PC-9 (cell line): ENCODE data around the gene DPP4. TPM values are rescaled to one million over a fixed set of nuclear protein-coding genes. Genes with fewer than 3 reads are reported as not detected.

Experiments used
- BruUV-seq: library from RNA; stranded (reverse); fragments of 400-500 nt; replicated peaks from 2 replicates; lab custom pipeline; 2021; lab: Mats Ljungman, UMichigan
- CTCF ChIA-PET: fragments of 300-600 bp; sonication (Branson Sonifier 250); formaldehyde crosslinking; loops from one replicate; lab custom pipeline; 2022; ENCODE audit warnings: antibody characterized with exemption; lab: Charles Lee
- POLR2A ChIA-PET: fragments of 300-600 bp; sonication (Branson Sonifier 250); formaldehyde crosslinking; loops from one replicate; lab custom pipeline; 2022; ENCODE audit warnings: antibody characterized with exemption; ENCODE audit not compliant: unreplicated experiment; lab: Charles Lee
- DNase-seq, 2 experiments: peaks; one replicate each; pipeline versions ENCODE4 v3.0.0 to v3.0.0-alpha.2; 2015 to 2022; ENCODE audit warnings: mixed read lengths in 1 of 2
- H2AFZ ChIP-seq: fragments of 200-600 bp; sonication (generic); 2 replicates; pipeline ENCODE4 v1.8.1; 2017; ENCODE audit warnings: antibody characterized with exemption
- H3F3A ChIP-seq: fragments of 200-600 bp; sonication (generic); 2 replicates; pipeline ENCODE4 v1.8.1; 2017; ENCODE audit warnings: antibody characterized with exemption, mild to moderate bottlenecking, low read depth; ENCODE audit not compliant: insufficient read depth
- H3K27ac ChIP-seq: fragments of 200-600 bp; sonication (generic); 2 replicates; pipeline ENCODE4 v1.6.1; 2016; ENCODE audit warnings: mixed run types
- H3K27me3 ChIP-seq: fragments of 200-600 bp; sonication (generic); 2 replicates; pipeline ENCODE4 v1.6.1; 2016; ENCODE audit warnings: low read depth, mixed run types; ENCODE audit not compliant: insufficient read depth
- H3K36me3 ChIP-seq: fragments of 200-600 bp; sonication (generic); 2 replicates; pipeline ENCODE4 v1.6.1; 2016; ENCODE audit warnings: low read depth, mixed run types
- H3K4me1 ChIP-seq: fragments of 200-600 bp; sonication (generic); replicated peaks from 2 replicates; pipeline ENCODE4 v1.6.1; 2016; ENCODE audit warnings: mixed run types; ENCODE audit not compliant: insufficient read depth
- H3K4me2 ChIP-seq: fragments of 200-600 bp; sonication (generic); 2 replicates; pipeline ENCODE4 v1.6.1; 2017; ENCODE audit warnings: mixed run types
- H3K4me3 ChIP-seq: fragments of 200-600 bp; sonication (generic); 2 replicates; pipeline ENCODE4 v1.6.1; 2016; ENCODE audit warnings: mixed run types
- H3K79me2 ChIP-seq: fragments of 200-600 bp; sonication (generic); 2 replicates; pipeline ENCODE4 v1.6.1; 2017; ENCODE audit warnings: low read depth, mixed run types
- H3K9me2 ChIP-seq: fragments of 200-600 bp; sonication (generic); 2 replicates; pipeline ENCODE4 v1.8.1; 2017; ENCODE audit warnings: mild to moderate bottlenecking; ENCODE audit not compliant: insufficient read depth
- H3K9me3 ChIP-seq: fragments of 200-600 bp; sonication (generic); 2 replicates; pipeline ENCODE4 v1.8.1; 2016; ENCODE audit warnings: low read depth; ENCODE audit not compliant: insufficient read depth
- H4K20me1 ChIP-seq: fragments of 200-600 bp; sonication (generic); 2 replicates; pipeline ENCODE4 v1.8.1; 2017; ENCODE audit not compliant: insufficient read depth
- CTCF ChIP-seq: fragments of 200-600 bp; sonication (generic); conservative IDR thresholded peaks from 2 replicates; pipeline ENCODE4 v1.6.1; 2017; ENCODE audit warnings: mixed run types, antibody characterized with exemption, mild to moderate bottlenecking, moderate library complexity
- EZH2 ChIP-seq: fragments of 200-600 bp; sonication (generic); IDR thresholded peaks from 2 replicates; pipeline ENCODE4 v1.8.0; 2017; ENCODE audit warnings: antibody characterized with exemption, low read depth
- intact Hi-C: fragments of 100-400 bp; cut with micrococcal nuclease; formaldehyde crosslinking; loops from one replicate; pipeline ENCODE4 v1.10.0; 2022; ENCODE audit not compliant: unreplicated experiment
- total RNA-seq: library from RNA; stranded (reverse); gene quantifications from 2 replicates; pipeline ENCODE4 v1.2.3, GENCODE V29; 2021

DPP4 gene
- total RNA-seq, 1 experiment from 2014 or later = 0.35 TPM

- Histone ChIP-seq H3K27me3 (no peaks in the 10 kb centered on the region), H3K4me3 (no peak overlapping the region), H3K4me1 (no peaks in the 10 kb centered on the region), H3K4me2 (no peak overlapping the region), H3F3A (no peaks in the 10 kb centered on the region), H3K9me2 (no peaks in the 10 kb centered on the region), H3K9me3 (no peaks in the 10 kb centered on the region), H3K36me3 (no peaks in the 10 kb centered on the region), H2AFZ (no peak overlapping the region), H3K79me2 (no peaks in the 10 kb centered on the region), H3K27ac (no peak overlapping the region), H4K20me1 (no peaks in the 10 kb centered on the region)
- ChIA-PET POLR2A (no interaction called here), CTCF (no interaction called here)
- no peak for TF ChIP-seq EZH2
- no peak for TF ChIP-seq CTCF
- no peak for DNase-seq
- intact Hi-C loops = no loop called here
- BruUV-seq = no TSS peak
Observed at GRCh38 chr2:161969159-161969558, 104.9 kb downstream of the DPP4 start.

GRCh38 chr2:161965994-161966393, 108.0 kb downstream of the DPP4 start:
- Histone ChIP-seq H3K79me2 (no peaks in the 10 kb centered on the region), H3K4me2 (no peak overlapping the region), H3K4me3 (no peak overlapping the region), H3K9me3 (no peaks in the 10 kb centered on the region), H3K36me3 (no peaks in the 10 kb centered on the region), H3K27me3 (no peaks in the 10 kb centered on the region), H3F3A (no peaks in the 10 kb centered on the region), H3K4me1 (no peaks in the 10 kb centered on the region), H3K9me2 (no peaks in the 10 kb centered on the region), H4K20me1 (no peaks in the 10 kb centered on the region), H3K27ac (no peak overlapping the region), H2AFZ (no peak overlapping the region)
- CTCF ChIA-PET = no interaction called here
- intact Hi-C loops = no loop called here
- no peak for DNase-seq
- POLR2A ChIA-PET = no interaction called here
- no TSS peak for BruUV-seq
- no peak for TF ChIP-seq EZH2
- no peak for TF ChIP-seq CTCF

- no peaks in the 10 kb centered on the region for H3K36me3 ChIP-seq
- H3K4me2 ChIP-seq = no peak overlapping the region
- TF ChIP-seq CTCF (no peak), EZH2 (no peak)
- no peaks in the 10 kb centered on the region for H3K27me3 ChIP-seq
- H3F3A ChIP-seq = no peaks in the 10 kb centered on the region
- no TSS peak for BruUV-seq
- ChIA-PET POLR2A (no interaction called here), CTCF (no interaction called here)
- H3K9me3 ChIP-seq = no peaks in the 10 kb centered on the region
- intact Hi-C loops = no loop called here
- H3K9me2 ChIP-seq = no peaks in the 10 kb centered on the region
- no peaks in the 10 kb centered on the region for H4K20me1 ChIP-seq
- no peak for DNase-seq
- no peaks in the 10 kb centered on the region for H3K4me1 ChIP-seq
- H3K27ac ChIP-seq = no peak overlapping the region
- H2AFZ ChIP-seq = no peak overlapping the region
- H3K4me3 ChIP-seq = no peak overlapping the region
- H3K79me2 ChIP-seq = no peaks in the 10 kb centered on the region
Observed at GRCh38 chr2:161964160-161964559, 109.9 kb downstream of the DPP4 start.
